K562 (cell line): ENCODE data around the gene OR4D2. TPM values are rescaled to one million over a fixed set of nuclear protein-coding genes. Genes with fewer than 3 reads are reported as not detected.

Source experiments
- ATAC-seq: fragments of 200-7000 bp; cut with Tn5 transposase; 3 replicates; pipeline ENCODE4 v1.9.1; 2020; ENCODE audit warnings: moderate library complexity
- BruUV-seq: library from RNA; stranded (reverse); fragments of 400-500 nt; replicated peaks from 2 replicates; lab custom pipeline; 2021; lab: Mats Ljungman, UMichigan
- CTCF ChIA-PET: fragments of 300-600 bp; formaldehyde crosslinking; extraction: SDS; loops from one replicate; lab custom pipeline; 2021; ENCODE audit warnings: low intra/inter-chr PET ratio; lab: Yijun Ruan, JAX
- POLR2A ChIA-PET: fragments of 300-600, 350-650 bp; sonication (Branson Sonifier 250); formaldehyde crosslinking; extraction: SDS; loops from one replicate; lab custom pipeline; 2021; ENCODE audit warnings: antibody characterized with exemption, inconsistent platforms; lab: Yijun Ruan, JAX
- DNase-seq, 4 experiments: peaks; one replicate each; pipeline versions ENCODE4 v3.0.0 to v3.0.0-alpha.2; 2011 to 2018; ENCODE audit warnings: low spot score in 3 of 4, mixed read lengths in 3 of 4; ENCODE audit errors: extremely low read depth in 1 of 4
- FAIRE-seq: peaks from 2 replicates; lab custom pipeline; 2011; peaks lifted over from hg19 to GRCh38; lab: Jason Lieb, UNC
- H2AFZ ChIP-seq: 2 replicates; pipeline ENCODE4 v1.6.0; 2011; ENCODE audit warnings: low read depth, low read length, control low read depth, inconsistent platforms
- H3K27ac ChIP-seq: fragments of 200-600 bp; 3 replicates; pipeline ENCODE4 v1.8.0; 2011; ENCODE audit warnings: low read depth, mild to moderate bottlenecking, control low read depth, inconsistent platforms, low read length, moderate library complexity, mixed read lengths; ENCODE audit errors: extremely low read depth
- H3K27me3 ChIP-seq, 2 experiments: fragments of 300-600 bp in 1 of 2; 2 replicates in 1 of 2; 3 replicates in 1 of 2; pipeline versions ENCODE4 v1.6.0 to v1.8.0; 2011; ENCODE audit warnings: inconsistent platforms in 2 of 2, low read length in 2 of 2, mild to moderate bottlenecking in 1 of 2, mixed read lengths in 1 of 2, moderate library complexity in 1 of 2; ENCODE audit not compliant: control insufficient read depth in 2 of 2, insufficient read depth in 2 of 2
- H3K36me3 ChIP-seq: fragments of 300-600 bp; 3 replicates; pipeline ENCODE4 v1.8.0; 2011; ENCODE audit warnings: mild to moderate bottlenecking, low read length, inconsistent platforms; ENCODE audit not compliant: control insufficient read depth, insufficient read depth
- H3K4me1 ChIP-seq, 2 experiments: fragments of 200-600 bp in 1 of 2; replicated peaks in 1 of 2; 2 replicates in 1 of 2; 3 replicates in 1 of 2; pipeline versions ENCODE4 v1.5.1 to v1.8.0; 2011; ENCODE audit warnings: inconsistent platforms in 2 of 2, low read length in 2 of 2, mild to moderate bottlenecking in 1 of 2, mixed read lengths in 1 of 2, moderate library complexity in 1 of 2; ENCODE audit not compliant: control insufficient read depth in 2 of 2, insufficient read depth in 2 of 2
- H3K4me2 ChIP-seq: 2 replicates; pipeline ENCODE4 v1.6.1; 2011; ENCODE audit warnings: low read length, control low read depth, inconsistent platforms, mixed read lengths; ENCODE audit not compliant: insufficient read depth
- H3K4me3 ChIP-seq: fragments of 200-600 bp; sonication (generic), shearing (Covaris generic); 2 replicates; pipeline ENCODE4 v1.5.1; 2016; ENCODE audit warnings: control low read depth, inconsistent platforms
- H3K79me2 ChIP-seq: fragments of 200-600 bp; 3 replicates; pipeline ENCODE4 v1.8.0; 2011; ENCODE audit warnings: low read length, inconsistent platforms; ENCODE audit not compliant: control insufficient read depth, insufficient read depth
- H3K9ac ChIP-seq, 2 experiments: 2 replicates each; pipeline versions ENCODE4 v1.6.0 to v1.6.1; 2011; ENCODE audit warnings: low read depth in 2 of 2, low read length in 2 of 2, control low read depth in 1 of 2, inconsistent platforms in 1 of 2, mild to moderate bottlenecking in 1 of 2, mixed read lengths in 1 of 2; ENCODE audit not compliant: insufficient read depth in 1 of 2
- H3K9me1 ChIP-seq: one replicate; pipeline ENCODE4 v1.6.0; 2011; ENCODE audit warnings: inconsistent platforms, mild to moderate bottlenecking, low read length, moderate library complexity; ENCODE audit not compliant: control insufficient read depth, insufficient read depth
- H3K9me3 ChIP-seq: replicated peaks from 2 replicates; pipeline ENCODE4 v1.5.1; 2011; ENCODE audit warnings: low read depth, low read length, inconsistent platforms; ENCODE audit not compliant: control insufficient read depth, insufficient read depth
- H4K20me1 ChIP-seq: replicated peaks from 2 replicates; pipeline ENCODE4 v1.6.1; 2011; ENCODE audit warnings: low read length, inconsistent platforms, mixed read lengths; ENCODE audit not compliant: control insufficient read depth, insufficient read depth
- ATF6 ChIP-seq: sonication (generic); formaldehyde crosslinking; IDR thresholded peaks from 2 replicates; pipeline ENCODE4 v1.4.0; 2020; ENCODE audit warnings: mild to moderate bottlenecking, missing genetic modification reagents
- CTCF ChIP-seq, 3 experiments: IDR thresholded peaks in 2 of 3; conservative IDR thresholded peaks in 1 of 3; 2 replicates each; pipeline ENCODE4 v1.5.1; 2011 to 2012; ENCODE audit warnings: low read length in 3 of 3, mild to moderate bottlenecking in 3 of 3, control low read depth in 2 of 3, improper control_type of control experiment in 1 of 3, inconsistent platforms in 1 of 3, low read depth in 1 of 3, mixed read lengths in 1 of 3, moderate library complexity in 1 of 3; ENCODE audit not compliant: insufficient read depth in 2 of 3
- NR3C1 ChIP-seq: sonication (generic); formaldehyde crosslinking; IDR thresholded peaks from 2 replicates; pipeline ENCODE4 v1.8.1; 2022; ENCODE audit warnings: missing genetic modification reagents
- PHB ChIP-seq: fragments of 250-450 bp; sonication (Bioruptor Pico); IDR thresholded peaks from 2 replicates; pipeline ENCODE4 v1.5.0; 2021
- POLR2A ChIP-seq: fragments of 450-650 bp; conservative IDR thresholded peaks from 2 replicates; pipeline ENCODE4 v1.6.1; 2016
- RAD21 ChIP-seq, 2 experiments: fragments of 250-450 bp in 1 of 2; fragments of 450-650 bp in 1 of 2; sonication (Bioruptor Pico) in 1 of 2; formaldehyde crosslinking in 1 of 2; IDR thresholded peaks in 1 of 2; conservative IDR thresholded peaks in 1 of 2; 2 replicates each; pipeline versions ENCODE4 v1.4.0 to v1.8.0; 2020 to 2022; ENCODE audit warnings: mild to moderate bottlenecking in 2 of 2, moderate library complexity in 1 of 2
- TBP ChIP-seq: optimal IDR thresholded peaks from 2 replicates; pipeline ENCODE3; 2011; ENCODE audit warnings: low read depth, low read length, improper control_type of control experiment
- ZNF175 ChIP-seq: fragments of 200-800 bp; sonication (Bioruptor generic); IDR thresholded peaks from 2 replicates; pipeline ENCODE4 v1.6.1; 2016; ENCODE audit warnings: low read depth, mild to moderate bottlenecking, missing genetic modification characterization, missing compliant biosample characterization
- ZNF444 ChIP-seq: fragments of 250-450 bp; sonication (Bioruptor Pico); IDR thresholded peaks from 2 replicates; pipeline ENCODE4 v1.4.0; 2020; ENCODE audit warnings: mild to moderate bottlenecking, moderate library complexity
- ZNF639 ChIP-seq, 2 experiments: fragments of 200-800 bp in 1 of 2; sonication (Bioruptor generic) in 1 of 2; sonication (generic) in 1 of 2; formaldehyde crosslinking in 1 of 2; IDR thresholded peaks in 1 of 2; conservative IDR thresholded peaks in 1 of 2; 2 replicates each; pipeline versions ENCODE4 v1.5.0 to v1.6.1; 2016 to 2020; ENCODE audit warnings: missing compliant biosample characterization in 1 of 2, missing genetic modification characterization in 1 of 2, missing genetic modification reagents in 1 of 2
- WGBS: fragments of 100-300 bp; shearing (Covaris generic); methylation state at CpG from one replicate; pipeline ENCODE4 v1.1.6; 2016; ENCODE audit warnings: low coverage, mixed read lengths; ENCODE audit not compliant: insufficient coverage; ENCODE audit errors: missing lambda C conversion rate; 5-methylcytosine and 5-hydroxymethylcytosine counted together
- in situ Hi-C: fragments of 300-500 bp; cut with MboI; formaldehyde crosslinking; loops from 4 replicates; pipeline ENCODE4 v1.15.0; 2018; ENCODE audit warnings: inconsistent platforms, mixed read lengths
- intact Hi-C: fragments of 100-400 bp; cut with micrococcal nuclease; formaldehyde crosslinking; loops from 2 replicates; pipeline ENCODE4 v1.14.2; 2022
- polyA plus RNA-seq, 8 experiments: library from polyadenylated mRNA; depleted of rRNA in 4 of 8; stranded (reverse) in 5 of 8; unstranded in 3 of 8; fragments of >200 nt; fragmentation: Nextera tagmentation in 2 of 8; fragmentation: Illumina TruSeq in 1 of 8; extraction: Ambion mirVana in 2 of 8; extraction: Trizol in 1 of 8; gene quantifications; 2 replicates each; pipeline versions ENCODE4 v1.2.1 to v1.2.3, GENCODE V29; 2011 to 2014; ENCODE audit warnings: inconsistent platforms in 1 of 8, missing spikeins in 1 of 8
- total RNA-seq, 7 experiments: library from RNA; depleted of rRNA in 6 of 7; stranded (reverse); fragments of >200 nt in 6 of 7; fragmentation: Illumina TruSeq in 2 of 7; extraction: Trizol in 2 of 7; gene quantifications; 2 replicates each; pipeline versions ENCODE4 v1.2.1 to v1.2.3, GENCODE V29; 2011 to 2021; ENCODE audit warnings: low replicate concordance in 1 of 7

The OR4D2 gene
- total and polyA plus RNA-seq, 9 of the 15 experiments (the other 6 are each of a cell fraction or from before 2014, with no cell fraction given) = not detected

DNA sequence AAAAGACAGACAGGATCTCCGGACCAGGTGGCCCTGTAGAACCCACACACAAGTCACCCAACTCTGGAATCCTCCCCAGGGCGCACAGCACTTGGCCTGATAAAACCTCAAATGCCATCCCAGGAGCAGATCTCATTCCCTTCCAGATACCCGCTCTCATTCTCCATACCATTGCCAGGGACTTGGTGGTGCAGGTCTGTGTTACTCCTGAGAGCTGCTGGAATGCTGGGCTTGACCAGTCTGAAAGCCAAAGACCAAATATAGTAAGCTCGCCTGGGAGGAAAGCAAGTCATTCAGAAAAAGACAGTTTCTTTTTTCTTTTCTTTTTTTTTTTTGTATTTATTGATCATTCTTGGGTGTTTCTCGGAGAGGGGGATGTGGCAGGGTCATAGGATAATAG is 41.6 kb downstream of the OR4D2 start (continued):
- no peak for TF ChIP-seq ATF6 (CRISPR knock-in tag)
- no peak for TF ChIP-seq TBP
- no peak for TF ChIP-seq ZNF444
- no peak for TF ChIP-seq ZNF175 (CRISPR knock-in tag)
- TF ChIP-seq NR3C1 (CRISPR knock-in tag) = no peak
- TF ChIP-seq PHB (CRISPR knock-in tag) = no peak

DNA sequence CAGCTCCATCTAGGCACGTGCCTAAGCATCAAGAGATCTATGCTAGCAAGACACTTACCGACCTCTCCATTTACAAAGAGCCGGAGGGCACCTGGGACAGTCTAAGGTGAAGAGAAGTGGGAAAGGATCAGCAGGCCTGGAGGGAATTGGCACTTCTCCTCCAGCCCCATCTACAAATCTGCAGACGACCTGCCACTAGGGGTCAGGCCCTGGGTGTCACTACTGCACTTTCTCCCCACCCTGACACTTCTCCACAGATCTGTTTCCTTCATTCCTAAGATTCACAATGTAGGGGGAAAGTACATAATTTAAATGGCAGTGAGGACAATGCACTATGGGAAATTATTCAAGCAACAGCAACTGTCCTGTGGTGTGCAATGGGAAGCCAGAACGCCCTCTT is 44.1 kb downstream of the OR4D2 start:
- H3K4me3 ChIP-seq = no peak overlapping the region
- no peaks in the 10 kb centered on the region for H3K9me3 ChIP-seq
- POLR2A ChIA-PET = no interaction called here
- H3K4me1 ChIP-seq = no peaks in the 10 kb centered on the region; a peak in 1 of 5 replicates
- BruUV-seq = no TSS peak
- H3K9ac ChIP-seq = no peak overlapping the region
- no peak overlapping the region for H3K27ac ChIP-seq
- FAIRE-seq = peak; percentile 59
- DNase-seq = peak in 2 of 4 experiments; percentile 26 to 41
- no peak overlapping the region for H3K4me2 ChIP-seq
- H4K20me1 ChIP-seq = no peaks in the 10 kb centered on the region
- CTCF ChIA-PET = interaction anchor here (0.7 kb wide), 1 partner anchor 236 kb away, joined by 3 read pairs; no protein-coding TSS in a partner anchor
- no peaks in the 10 kb centered on the region for H3K79me2 ChIP-seq
- WGBS = 62% methylated on average over 5 of the region's 5 CpGs
- H3K36me3 ChIP-seq = peaks cover 71% of the 10 kb centered on the region; the same call in 2 of the 3 replicates
- H3K27me3 ChIP-seq = no peaks in the 10 kb centered on the region
- TF ChIP-seq POLR2A (no peak), RAD21 (CRISPR knock-in tag; conservative IDR thresholded peaks at IDR 0.05 in 1 of 2, IDR thresholded peaks at IDR 0.05 in 1 of 2) (peak in 1 of 2 experiments; percentile 23; a peak in 1 of 4 replicates), ZNF639 (CRISPR knock-in tag; conservative IDR thresholded peaks at IDR 0.05 in 1 of 2, IDR thresholded peaks at IDR 0.05 in 1 of 2) (no peak), CTCF (IDR thresholded peaks at IDR 0.05 in 2 of 3, conservative IDR thresholded peaks at IDR 0.05 in 1 of 3; ENCODE audit: insufficient read depth in 2 of 3, low read depth in 1 of 3, low read length in 3 of 3) (peak; percentile 35 to 58 (median 51); a peak in 5 of 6 replicates)
- H3K9me1 ChIP-seq = no peaks in the 10 kb centered on the region
- peak; percentile 54; the same call in 2 of the 3 replicates for ATAC-seq
- H2AFZ ChIP-seq = no peak overlapping the region
- intact Hi-C loops = no loop called here
- in situ Hi-C loops = no loop called here
